MM.1S (cell line): ENCODE results near the gene TRPV5.

Source experiments
- EZH2 ChIP-seq: fragments of 300-600 bp; sonication (generic); optimal IDR thresholded peaks from 2 replicates; pipeline ENCODE3; 2017; ENCODE audit warnings: low read depth, mild to moderate bottlenecking, antibody characterized with exemption, low read length, mixed read lengths
- TF ChIP-seq, protein P1 (sequence below): fragments of 300-600 bp; sonication (generic); IDR thresholded peaks from 2 replicates; pipeline ENCODE4 v1.5.1; 2016; ENCODE audit warnings: antibody characterized with exemption, low read length, mixed read lengths

DNA sequence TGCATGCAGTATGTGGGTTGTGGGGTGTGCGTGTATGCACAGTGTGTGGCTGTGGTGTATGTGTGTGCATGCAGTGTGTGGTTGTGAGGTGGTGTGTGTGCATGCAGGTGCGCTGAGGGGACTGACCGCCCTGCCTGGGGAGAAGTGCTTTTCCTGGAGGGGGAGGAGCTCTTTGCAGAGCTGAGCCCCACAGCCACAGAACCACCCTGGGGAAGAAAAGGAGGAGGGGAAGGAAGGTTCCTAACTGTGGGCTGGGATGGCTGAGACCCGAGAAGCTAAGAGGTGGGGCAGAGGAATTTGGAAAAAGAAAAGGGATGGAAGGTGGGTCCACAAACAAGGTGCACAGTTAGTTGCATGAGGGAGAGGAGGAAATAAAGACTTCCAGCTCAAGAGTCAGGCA, at the start of gene TRPV5:
- TF ChIP-seq, protein P1, sequence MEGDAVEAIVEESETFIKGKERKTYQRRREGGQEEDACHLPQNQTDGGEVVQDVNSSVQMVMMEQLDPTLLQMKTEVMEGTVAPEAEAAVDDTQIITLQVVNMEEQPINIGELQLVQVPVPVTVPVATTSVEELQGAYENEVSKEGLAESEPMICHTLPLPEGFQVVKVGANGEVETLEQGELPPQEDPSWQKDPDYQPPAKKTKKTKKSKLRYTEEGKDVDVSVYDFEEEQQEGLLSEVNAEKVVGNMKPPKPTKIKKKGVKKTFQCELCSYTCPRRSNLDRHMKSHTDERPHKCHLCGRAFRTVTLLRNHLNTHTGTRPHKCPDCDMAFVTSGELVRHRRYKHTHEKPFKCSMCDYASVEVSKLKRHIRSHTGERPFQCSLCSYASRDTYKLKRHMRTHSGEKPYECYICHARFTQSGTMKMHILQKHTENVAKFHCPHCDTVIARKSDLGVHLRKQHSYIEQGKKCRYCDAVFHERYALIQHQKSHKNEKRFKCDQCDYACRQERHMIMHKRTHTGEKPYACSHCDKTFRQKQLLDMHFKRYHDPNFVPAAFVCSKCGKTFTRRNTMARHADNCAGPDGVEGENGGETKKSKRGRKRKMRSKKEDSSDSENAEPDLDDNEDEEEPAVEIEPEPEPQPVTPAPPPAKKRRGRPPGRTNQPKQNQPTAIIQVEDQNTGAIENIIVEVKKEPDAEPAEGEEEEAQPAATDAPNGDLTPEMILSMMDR: no peak
- TF ChIP-seq EZH2: no peak
